HepG2 (cell line): ENCODE measurements around the gene FBXW2. TPM values are rescaled to one million over a fixed set of nuclear protein-coding genes. Genes with fewer than 3 reads are reported as not detected.

Experiments
- ATAC-seq: fragments of 200-7000 bp; cut with Tn5 transposase; 3 replicates; pipeline ENCODE4 v1.9.1; 2020; ENCODE audit warnings: mild to moderate bottlenecking, moderate library complexity
- BruUV-seq: library from RNA; stranded (reverse); fragments of 400-500 nt; replicated peaks from 2 replicates; lab custom pipeline; 2021; lab: Mats Ljungman, UMichigan
- CTCF ChIA-PET: fragments of 300-600 bp; formaldehyde crosslinking; extraction: SDS; loops from one replicate; lab custom pipeline; 2021; ENCODE audit warnings: low total read pairs, inconsistent platforms, low intra/inter-chr PET ratio; lab: Yijun Ruan, JAX
- POLR2A ChIA-PET: fragments of 350-600 bp; sonication (Branson Sonifier 250); formaldehyde crosslinking; loops from one replicate; lab custom pipeline; 2020; ENCODE audit warnings: antibody characterized with exemption, inconsistent platforms; lab: Yijun Ruan, JAX
- DNase-seq: peaks from one replicate; pipeline ENCODE4 v3.0.0-alpha.2; 2015; ENCODE audit warnings: low spot score
- FAIRE-seq: peaks from 3 replicates; lab custom pipeline; 2011; peaks lifted over from hg19 to GRCh38; lab: Jason Lieb, UNC
- H2AFZ ChIP-seq: one replicate; pipeline ENCODE4 v1.6.1; 2011; ENCODE audit warnings: low read length, inconsistent platforms
- H3K27ac ChIP-seq: fragments of 300-600 bp; 3 replicates; pipeline ENCODE4 v1.8.0; 2011; ENCODE audit warnings: mixed run types, mild to moderate bottlenecking, mixed read lengths, low read length, inconsistent platforms; ENCODE audit not compliant: insufficient read depth; ENCODE audit errors: extremely low read length
- H3K27me3 ChIP-seq, 2 experiments: fragments of 200-600 bp in 1 of 2; 2 replicates in 1 of 2; 3 replicates in 1 of 2; pipeline versions ENCODE4 v1.6.0 to v1.8.0; 2011; ENCODE audit warnings: low read length in 2 of 2, mild to moderate bottlenecking in 2 of 2, moderate library complexity in 2 of 2, inconsistent platforms in 1 of 2; ENCODE audit not compliant: insufficient read depth in 2 of 2, control insufficient read depth in 1 of 2
- H3K36me3 ChIP-seq, 2 experiments: fragments of 200-600 bp in 1 of 2; replicated peaks in 1 of 2; 2 replicates in 1 of 2; 3 replicates in 1 of 2; pipeline versions ENCODE4 v1.5.1 to v1.8.0; 2011; ENCODE audit warnings: low read length in 2 of 2, inconsistent platforms in 1 of 2; ENCODE audit not compliant: insufficient read depth in 2 of 2, control insufficient read depth in 1 of 2
- H3K4me1 ChIP-seq: 2 replicates; pipeline ENCODE4 v1.5.1; 2012; ENCODE audit warnings: low read length, inconsistent platforms; ENCODE audit not compliant: insufficient read depth
- H3K4me2 ChIP-seq: 2 replicates; pipeline ENCODE4 v1.6.0; 2011; ENCODE audit warnings: low read depth, low read length, inconsistent platforms
- H3K4me3 ChIP-seq, 3 experiments: fragments of 200-600 bp in 1 of 3; sonication (generic), shearing (Covaris generic) in 1 of 3; replicated peaks in 1 of 3; 2 replicates each; pipeline ENCODE4 v1.5.1; 2011 to 2016; ENCODE audit warnings: low read length in 3 of 3, inconsistent platforms in 2 of 3, low read depth in 2 of 3, mild to moderate bottlenecking in 2 of 3, control low read depth in 1 of 3, mixed read lengths in 1 of 3; ENCODE audit not compliant: insufficient read depth in 1 of 3
- H3K79me2 ChIP-seq: one replicate; pipeline ENCODE4 v1.6.1; 2011; ENCODE audit warnings: low read length, inconsistent platforms; ENCODE audit not compliant: insufficient read depth
- H3K9ac ChIP-seq: 2 replicates; pipeline ENCODE4 v1.6.0; 2011; ENCODE audit warnings: mild to moderate bottlenecking, low read depth, low read length, inconsistent platforms; ENCODE audit not compliant: insufficient read depth
- H3K9me3 ChIP-seq: 2 replicates; pipeline ENCODE4 v1.5.1; 2012; ENCODE audit warnings: mild to moderate bottlenecking, low read length
- H4K20me1 ChIP-seq: 2 replicates; pipeline ENCODE4 v1.6.0; 2011; ENCODE audit warnings: inconsistent platforms, mild to moderate bottlenecking, low read length, moderate library complexity; ENCODE audit not compliant: insufficient read depth
- GFI1 ChIP-seq: sonication (generic); formaldehyde crosslinking; IDR thresholded peaks from 2 replicates; pipeline ENCODE4 v1.5.0; 2020; ENCODE audit warnings: missing genetic modification reagents, mild to moderate bottlenecking, borderline replicate concordance
- NFYC ChIP-seq: IDR thresholded peaks from 2 replicates; pipeline ENCODE4 v1.6.1; 2016; ENCODE audit warnings: missing genetic modification reagents, missing compliant biosample characterization
- NR0B2 ChIP-seq: sonication (generic); formaldehyde crosslinking; IDR thresholded peaks from 2 replicates; pipeline ENCODE4 v1.4.0; 2020; ENCODE audit warnings: mild to moderate bottlenecking, missing genetic modification reagents
- NR2F1 ChIP-seq, 2 experiments: fragments of 450-650 bp in 1 of 2; formaldehyde crosslinking in 1 of 2; IDR thresholded peaks; 2 replicates each; pipeline versions ENCODE4 v1.5.0 to v1.6.1; 2016 to 2020; ENCODE audit warnings: mild to moderate bottlenecking in 1 of 2, missing compliant biosample characterization in 1 of 2, missing genetic modification reagents in 1 of 2, moderate library complexity in 1 of 2
- SP2 ChIP-seq: sonication (generic); formaldehyde crosslinking; IDR thresholded peaks from 2 replicates; pipeline ENCODE4 v1.5.1; 2020; ENCODE audit warnings: mild to moderate bottlenecking, missing genetic modification reagents
- STAT6 ChIP-seq: sonication (generic); formaldehyde crosslinking; IDR thresholded peaks from 2 replicates; pipeline ENCODE4 v1.4.0; 2020; ENCODE audit warnings: missing genetic modification reagents, mild to moderate bottlenecking, borderline replicate concordance
- WGBS: methylation state at CpG from one replicate; pipeline ENCODE4 v1.1.6; 2017; ENCODE audit warnings: low lambda C conversion rate; 5-methylcytosine and 5-hydroxymethylcytosine counted together
- in situ Hi-C: cut with HindIII; loops from 2 replicates; pipeline ENCODE4 v1.10.0; 2017; ENCODE audit warnings: low pct_unique_long_range_greater_than_20kb; ENCODE audit not compliant: extremely low pct_ligation_motif_present
- intact Hi-C: fragments of 100-400 bp; cut with micrococcal nuclease; formaldehyde crosslinking; loops from one replicate; pipeline ENCODE4 v1.10.0; 2022; ENCODE audit not compliant: unreplicated experiment
- polyA plus RNA-seq, 8 experiments: library from polyadenylated mRNA; depleted of rRNA in 3 of 8; stranded (reverse) in 7 of 8; unstranded in 1 of 8; fragments of >200 nt; fragmentation: Illumina TruSeq in 4 of 8; extraction: Trizol in 4 of 8; gene quantifications; 2 replicates each; pipeline versions ENCODE4 v1.2.1 to v1.2.3, GENCODE V29; 2011 to 2016; ENCODE audit warnings: low read depth in 4 of 8, missing spikeins in 1 of 8, mixed read lengths in 1 of 8; ENCODE audit not compliant: insufficient read depth in 1 of 8
- total RNA-seq, 5 experiments: library from RNA; depleted of rRNA; stranded (reverse); fragments of >200 nt; fragmentation: Illumina TruSeq; extraction: Trizol; gene quantifications; 2 replicates each; pipeline ENCODE4 v1.2.3, GENCODE V29; 2016; ENCODE audit warnings: low read depth in 1 of 5

The FBXW2 gene
- total and polyA plus RNA-seq, 2 of the 13 experiments (the other 11 are each of a cell fraction or from before 2014, with no cell fraction given): 35.4 to 43.1 TPM

GRCh38 chr9:120723565-120723964, 69.7 kb downstream of the FBXW2 start:
- Histone ChIP-seq H3K79me2 (no peaks in the 10 kb centered on the region), H3K9me3 (no peaks in the 10 kb centered on the region), H3K27ac (no peak overlapping the region), H3K9ac (no peak overlapping the region), H4K20me1 (no peaks in the 10 kb centered on the region), H3K36me3 (no peaks in the 10 kb centered on the region), H3K27me3 (no peaks in the 10 kb centered on the region), H3K4me2 (no peak overlapping the region), H3K4me3 (no peak overlapping the region), H3K4me1 (peaks cover 5% of the 10 kb centered on the region), H2AFZ (no peak overlapping the region)
- no peak for FAIRE-seq
- TF ChIP-seq NR0B2 (CRISPR knock-in tag) (no peak), SP2 (CRISPR knock-in tag) (no peak), NFYC (no peak), STAT6 (CRISPR knock-in tag) (no peak), NR2F1 (CRISPR knock-in tag; IDR thresholded peaks at IDR 0.05) (no peak), GFI1 (no peak)
- ATAC-seq: no peak
- intact Hi-C loops: no loop called here
- 25% methylated on average over 3 of the region's 3 CpGs for WGBS
- no TSS peak for BruUV-seq
- ChIA-PET CTCF (no interaction called here), POLR2A (no interaction called here)
- DNase-seq: no peak
- in situ Hi-C loops: no loop called here
